SH-SY5Y (cell line): Measurements from ENCODE around the gene TLE5.

Source experiments
- GATA2 ChIP-seq: IDR thresholded peaks from 2 replicates; pipeline ENCODE4 v1.6.1; 2011; ENCODE audit warnings: mild to moderate bottlenecking, low read depth, low read length
- GATA3 ChIP-seq: IDR thresholded peaks from 2 replicates; pipeline ENCODE4 v1.6.1; 2011; ENCODE audit warnings: low read depth, mild to moderate bottlenecking, low read length, moderate library complexity

DNA sequence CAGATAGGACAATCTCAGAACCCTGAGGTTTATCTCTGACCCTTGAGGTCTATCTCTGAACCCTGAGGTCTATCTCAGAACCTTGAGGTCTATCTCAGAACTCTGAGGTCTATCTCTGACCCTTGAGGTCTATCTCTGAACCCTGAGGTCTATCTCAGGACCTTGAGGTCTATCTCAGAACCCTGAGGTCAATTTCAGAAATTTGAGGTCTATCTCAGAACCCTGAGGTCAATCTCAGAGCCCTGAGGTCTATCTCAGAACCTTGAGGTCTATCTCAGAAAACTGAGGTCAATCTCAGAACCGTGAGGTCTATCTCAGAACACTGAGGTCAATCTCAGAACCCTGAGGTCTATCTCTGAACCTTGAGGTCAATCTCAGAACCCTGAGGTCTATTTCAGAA is 35.5 kb downstream of the TLE5 start:
- no peak for TF ChIP-seq GATA2
- no peak for TF ChIP-seq GATA3
